CD4-positive, alpha-beta T cell treated with Interleukin-17A for 1 hour (primary cell): ENCODE results near the gene ARNT2.

Experiments
- DNase-seq: peaks from one replicate; pipeline ENCODE4 v3.0.0-alpha.2; 2020

The ARNT2 gene

GRCh38 chr15:80560601-80561400 is 156.6 kb downstream of the ARNT2 start:
- DNase-seq = no peak

GRCh38 chr15:80561500-80561899 is 157.3 kb downstream of the ARNT2 start:
- DNase-seq = no peak

GRCh38 chr15:80562033-80562432 is 157.9 kb downstream of the ARNT2 start:
- DNase-seq = no peak

GRCh38 chr15:80562846-80563245 is 158.7 kb downstream of the ARNT2 start:
- DNase-seq = no peak

GRCh38 chr15:80563372-80563997 is 159.3 kb downstream of the ARNT2 start:
- no peak for DNase-seq

GRCh38 chr15:80564056-80564455 is 159.9 kb downstream of the ARNT2 start:
- no peak for DNase-seq

GRCh38 chr15:80565398-80565797 is 161.2 kb downstream of the ARNT2 start:
- no peak for DNase-seq

- no peak for DNase-seq
Observed at GRCh38 chr15:80565988-80566387, 161.8 kb downstream of the ARNT2 start.

GRCh38 chr15:80567721-80568157 is 163.6 kb downstream of the ARNT2 start:
- peak; percentile 28 for DNase-seq

GRCh38 chr15:80568298-80568697 is 164.1 kb downstream of the ARNT2 start:
- no peak for DNase-seq

- no peak for DNase-seq
Observed at GRCh38 chr15:80568876-80569605, 164.9 kb downstream of the ARNT2 start.

GRCh38 chr15:80569656-80570055 is 165.5 kb downstream of the ARNT2 start:
- no peak for DNase-seq

GRCh38 chr15:80570553-80570952 is 166.4 kb downstream of the ARNT2 start:
- DNase-seq = no peak

- DNase-seq = no peak
Observed at GRCh38 chr15:80572337-80572736, 168.2 kb downstream of the ARNT2 start.

- no peak for DNase-seq
Observed at GRCh38 chr15:80573606-80574005, 169.4 kb downstream of the ARNT2 start.

GRCh38 chr15:80574590-80574989 is 170.4 kb downstream of the ARNT2 start:
- DNase-seq = no peak

- DNase-seq = no peak
Observed at GRCh38 chr15:80576519-80577090, 172.4 kb downstream of the ARNT2 start.

- no peak for DNase-seq
Observed at GRCh38 chr15:80577552-80578205, 173.5 kb downstream of the ARNT2 start.

- DNase-seq = no peak
Observed at GRCh38 chr15:80578206-80578595, 174.0 kb downstream of the ARNT2 start.

- DNase-seq = no peak
Observed at GRCh38 chr15:80578871-80579270, 174.7 kb downstream of the ARNT2 start.

- DNase-seq = no peak
Observed at GRCh38 chr15:80579611-80580010, 175.4 kb downstream of the ARNT2 start.

GRCh38 chr15:80580106-80580505 is 175.9 kb downstream of the ARNT2 start:
- no peak for DNase-seq
